SK-N-SH (cell line): ENCODE measurements around the gene N4BP2L2. TPM values are rescaled to one million over a fixed set of nuclear protein-coding genes. Genes with fewer than 3 reads are reported as not detected.
A peak's percentile ranks its signal among the peaks of the same experiment; 100 is the strongest.

ENCODE experiments used
- CHD2 ChIP-seq: fragments of 150-350 bp; IDR thresholded peaks from 2 replicates; pipeline ENCODE4 v1.6.1; 2018; ENCODE audit warnings: low read length; ENCODE audit not compliant: partially characterized antibody
- CTCF ChIP-seq: fragments of 200-600 bp; sonication (generic); IDR thresholded peaks from 2 replicates; pipeline ENCODE4 v1.6.1; 2017; ENCODE audit warnings: antibody characterized with exemption, mild to moderate bottlenecking, moderate library complexity
- ELF1 ChIP-seq: IDR thresholded peaks from 2 replicates; pipeline ENCODE4 v1.4.0; 2012
- EP300 ChIP-seq, 2 experiments: IDR thresholded peaks; 2 replicates each; pipeline versions ENCODE4 v1.4.0 to v1.6.1; 2012; ENCODE audit warnings: borderline replicate concordance in 1 of 2, low read depth in 1 of 2, low read length in 1 of 2
- EZH2phosphoT487 ChIP-seq: fragments of 200-600 bp; sonication (generic); IDR thresholded peaks from 2 replicates; pipeline ENCODE4 v1.6.1; 2017; ENCODE audit warnings: low read depth, mixed run types, mild to moderate bottlenecking, antibody characterized with exemption, moderate library complexity, borderline replicate concordance
- FOSL2 ChIP-seq: IDR thresholded peaks from 2 replicates; pipeline ENCODE4 v1.4.0; 2012; ENCODE audit warnings: low read depth, mild to moderate bottlenecking, moderate library complexity, borderline replicate concordance
- FOXJ3 ChIP-seq: sonication (generic); formaldehyde crosslinking; IDR thresholded peaks from 2 replicates; pipeline ENCODE4 v1.5.1; 2020; ENCODE audit warnings: mild to moderate bottlenecking, missing genetic modification reagents
- FOXM1 ChIP-seq: IDR thresholded peaks from 2 replicates; pipeline ENCODE4 v1.4.0; 2012; ENCODE audit warnings: low read depth, mild to moderate bottlenecking
- GABPA ChIP-seq: IDR thresholded peaks from 2 replicates; pipeline ENCODE4 v1.4.0; 2012; ENCODE audit warnings: low read depth, mild to moderate bottlenecking
- GATA2 ChIP-seq: sonication (generic); formaldehyde crosslinking; IDR thresholded peaks from 2 replicates; pipeline ENCODE4 v1.5.0; 2020; ENCODE audit warnings: mild to moderate bottlenecking, missing genetic modification reagents
- IRF3 ChIP-seq: fragments of 150-350 bp; IDR thresholded peaks from 2 replicates; pipeline ENCODE4 v1.6.1; 2016; ENCODE audit warnings: mild to moderate bottlenecking, low read depth, low read length
- JUND ChIP-seq: IDR thresholded peaks from 2 replicates; pipeline ENCODE4 v1.4.0; 2012
- MAX ChIP-seq: IDR thresholded peaks from 2 replicates; pipeline ENCODE4 v1.4.0; 2012; ENCODE audit warnings: low read depth
- MEF2A ChIP-seq: IDR thresholded peaks from 2 replicates; pipeline ENCODE4 v1.4.0; 2012; ENCODE audit warnings: low read depth, borderline replicate concordance
- NFIC ChIP-seq: IDR thresholded peaks from 2 replicates; pipeline ENCODE4 v1.4.0; 2012; ENCODE audit warnings: borderline replicate concordance
- NRF1 ChIP-seq: IDR thresholded peaks from 2 replicates; pipeline ENCODE4 v1.6.1; 2012; ENCODE audit warnings: low read depth, mild to moderate bottlenecking, low read length
- PBX3 ChIP-seq: IDR thresholded peaks from 2 replicates; pipeline ENCODE4; 2012
- POLR2AphosphoS5 ChIP-seq: IDR thresholded peaks from 2 replicates; pipeline ENCODE4 v1.6.1; 2012; ENCODE audit warnings: low read depth, low read length
- RCOR1 ChIP-seq: fragments of 150-350 bp; IDR thresholded peaks from 2 replicates; pipeline ENCODE4 v1.6.1; 2017; ENCODE audit warnings: antibody characterized with exemption, low read length
- REST ChIP-seq: IDR thresholded peaks from 2 replicates; pipeline ENCODE4 v1.6.1; 2012; ENCODE audit warnings: mild to moderate bottlenecking, low read depth, low read length, moderate library complexity
- RFX5 ChIP-seq: IDR thresholded peaks from 2 replicates; pipeline ENCODE4 v1.6.1; 2012; ENCODE audit warnings: mild to moderate bottlenecking, improper control_type of control experiment, low read length
- RXRA ChIP-seq: IDR thresholded peaks from 2 replicates; pipeline ENCODE4 v1.4.0; 2012; ENCODE audit warnings: low read depth, mild to moderate bottlenecking, borderline replicate concordance
- SIN3A ChIP-seq: IDR thresholded peaks from 2 replicates; pipeline ENCODE4 v1.6.1; 2012; ENCODE audit warnings: low read depth, mild to moderate bottlenecking, low read length, moderate library complexity, borderline replicate concordance
- SMC3 ChIP-seq: IDR thresholded peaks from 2 replicates; pipeline ENCODE4 v1.6.1; 2012; ENCODE audit warnings: low read depth, low read length, improper control_type of control experiment
- TCF12 ChIP-seq: IDR thresholded peaks from 2 replicates; pipeline ENCODE4 v1.4.0; 2012
- TEAD4 ChIP-seq: IDR thresholded peaks from 2 replicates; pipeline ENCODE4 v1.4.0; 2012; ENCODE audit warnings: mild to moderate bottlenecking, borderline replicate concordance; ENCODE audit not compliant: insufficient read depth
- YY1 ChIP-seq: IDR thresholded peaks from 2 replicates; pipeline ENCODE4 v1.4.0; 2012; ENCODE audit warnings: low read depth, mild to moderate bottlenecking
- polyA plus RNA-seq, 3 experiments: library from polyadenylated mRNA; depleted of rRNA; stranded (reverse); fragments of >200 nt; gene quantifications; 2 replicates each; pipeline ENCODE4 v1.2.3, GENCODE V29; 2012

The N4BP2L2 gene
- polyA plus RNA-seq, 1 of the 3 experiments (the other 2 are of a cell fraction) = 16.0 TPM

- TF ChIP-seq IRF3 = no peak
- TF ChIP-seq REST = peak; percentile 71
- TF ChIP-seq SIN3A = peak; percentile 35; the same call in 1 of the 2 replicates
- TF ChIP-seq PBX3 = peak; percentile 29; the same call in 1 of the 2 replicates
- no peak for TF ChIP-seq TEAD4
- TF ChIP-seq POLR2AphosphoS5 = 0 out of 2 replicates have a peak, but pooled peaks have one; percentile 25
- TF ChIP-seq FOSL2 = no peak
- TF ChIP-seq TCF12 = no peak
- no peak for TF ChIP-seq JUND
- TF ChIP-seq EP300 (IDR thresholded peaks at IDR 0.05; ENCODE audit: borderline replicate concordance in 1 of 2, low read depth in 1 of 2, low read length in 1 of 2) = peak in 1 of 2 experiments; percentile 34; a peak in 1 of 4 replicates
- no peak for TF ChIP-seq RXRA
- 0 out of 2 replicates have a peak, but pooled peaks have one; percentile 12 for TF ChIP-seq ELF1
- peak; percentile 74 for TF ChIP-seq CTCF
- no peak for TF ChIP-seq EZH2phosphoT487
- TF ChIP-seq MAX = 0 out of 2 replicates have a peak, but pooled peaks have one; percentile 13
- no peak for TF ChIP-seq FOXJ3 (CRISPR knock-in tag)
- no peak for TF ChIP-seq RFX5
- TF ChIP-seq FOXM1 = no peak
- peak; percentile 87 for TF ChIP-seq SMC3
- TF ChIP-seq GATA2 (CRISPR knock-in tag) = no peak
- TF ChIP-seq GABPA = no peak
- no peak for TF ChIP-seq RCOR1
- TF ChIP-seq YY1 = peak; percentile 89
- no peak for TF ChIP-seq NFIC
- peak; percentile 10 for TF ChIP-seq CHD2
- TF ChIP-seq NRF1 = peak; percentile 60
- no peak for TF ChIP-seq MEF2A
Measured at GRCh38 chr13:32586080-32586900, 47.7 kb upstream of the N4BP2L2 start, which contains the start of gene PDS5B (continued).
